ENCODE results near the gene PSMA6. TPM values are rescaled to one million over a fixed set of nuclear protein-coding genes. Genes with fewer than 3 reads are reported as not detected.

PSMA6 gene
- total RNA-seq, 4 donors from 2014 or later, result 97.4 to 157 (median 133) TPM

- ATAC-seq, result no peak
- Histone ChIP-seq H3K36me3 (no peaks in the 10 kb centered on the region), H3K4me1 (no peaks in the 10 kb centered on the region), H3K4me3 (no peak overlapping the region), H3K9me3 (no peaks in the 10 kb centered on the region), H3K27ac (no peak overlapping the region), H3K27me3 (no peaks in the 10 kb centered on the region)
- 64 to 78% methylated on average over 2 of the region's 2 CpGs for WGBS, 2 donors (ENCODE audit: low coverage in 1 of 2)
- no peak for TF ChIP-seq CTCF (IDR thresholded peaks at IDR 0.05)
- TF ChIP-seq POLR2AphosphoS5 (IDR thresholded peaks at IDR 0.05), result no peak
- no peak for TF ChIP-seq EP300 (IDR thresholded peaks at IDR 0.05)
- no peak for TF ChIP-seq POLR2A (IDR thresholded peaks at IDR 0.05)
Measured at GRCh38 chr14:35254736-35255135, 37.4 kb upstream of the PSMA6 start.

GRCh38 chr14:35255711-35256110 is 36.5 kb upstream of the PSMA6 start:
- Histone ChIP-seq H3K4me3 (no peak overlapping the region), H3K27me3 (no peaks in the 10 kb centered on the region), H3K27ac (no peak overlapping the region), H3K36me3 (no peaks in the 10 kb centered on the region), H3K4me1 (no peaks in the 10 kb centered on the region), H3K9me3 (no peaks in the 10 kb centered on the region)
- ATAC-seq, result no peak
- TF ChIP-seq POLR2AphosphoS5 (IDR thresholded peaks at IDR 0.05), result no peak
- no peak for TF ChIP-seq CTCF (IDR thresholded peaks at IDR 0.05)
- TF ChIP-seq POLR2A (IDR thresholded peaks at IDR 0.05), result no peak
- no peak for TF ChIP-seq EP300 (IDR thresholded peaks at IDR 0.05)
- 95 to 98% methylated on average over 5 of the region's 5 CpGs for WGBS, 2 donors (ENCODE audit: low coverage in 1 of 2)

GRCh38 chr14:35257809-35258208 is 34.4 kb upstream of the PSMA6 start:
- 27 to 63% methylated on average over 1 of the region's 1 CpG for WGBS, 2 donors (ENCODE audit: low coverage in 1 of 2)
- no peak for ATAC-seq
- Histone ChIP-seq H3K36me3 (no peaks in the 10 kb centered on the region), H3K27me3 (no peaks in the 10 kb centered on the region), H3K9me3 (no peaks in the 10 kb centered on the region), H3K27ac (no peak overlapping the region), H3K4me3 (no peak overlapping the region), H3K4me1 (no peaks in the 10 kb centered on the region)
- TF ChIP-seq EP300 (IDR thresholded peaks at IDR 0.05), result no peak
- no peak for TF ChIP-seq CTCF (IDR thresholded peaks at IDR 0.05)
- TF ChIP-seq POLR2AphosphoS5 (IDR thresholded peaks at IDR 0.05), result no peak
- TF ChIP-seq POLR2A (IDR thresholded peaks at IDR 0.05), result no peak

- H3K4me3 ChIP-seq, result no peak overlapping the region
- ATAC-seq, result no peak
- no peaks in the 10 kb centered on the region for H3K9me3 ChIP-seq
- TF ChIP-seq CTCF (IDR thresholded peaks at IDR 0.05), result no peak
- no peak for TF ChIP-seq EP300 (IDR thresholded peaks at IDR 0.05)
- TF ChIP-seq POLR2A (IDR thresholded peaks at IDR 0.05), result no peak
- no peak for TF ChIP-seq POLR2AphosphoS5 (IDR thresholded peaks at IDR 0.05)
- no peak overlapping the region for H3K27ac ChIP-seq
- H3K36me3 ChIP-seq, result no peaks in the 10 kb centered on the region
- H3K27me3 ChIP-seq, result no peaks in the 10 kb centered on the region
- WGBS, 2 donors (ENCODE audit: low coverage in 1 of 2), result 77 to 98% methylated on average over 5 to 6 of the region's 6 CpGs
- no peaks in the 10 kb centered on the region for H3K4me1 ChIP-seq
Measured at GRCh38 chr14:35258420-35258819, 33.8 kb upstream of the PSMA6 start.

- WGBS, 2 donors (ENCODE audit: low coverage in 1 of 2), result 88% methylated on average over 2 of the region's 2 CpGs
- Histone ChIP-seq H3K4me3 (no peak overlapping the region), H3K9me3 (no peaks in the 10 kb centered on the region), H3K36me3 (peaks cover 0 to 3% of the 10 kb centered on the region in 2 donors), H3K27ac (no peak overlapping the region), H3K4me1 (no peaks in the 10 kb centered on the region), H3K27me3 (no peaks in the 10 kb centered on the region)
- TF ChIP-seq CTCF (IDR thresholded peaks at IDR 0.05) (peak in 2 of 4 experiments; percentile 34 to 40), POLR2A (IDR thresholded peaks at IDR 0.05) (no peak)
- ATAC-seq, result no peak
Measured at GRCh38 chr14:35261774-35262173, 30.4 kb upstream of the PSMA6 start.

All from gastroesophageal sphincter (tissue), 4 donors.